Measurements from ENCODE around the gene REEP1. TPM values are rescaled to one million over a fixed set of nuclear protein-coding genes. Genes with fewer than 3 reads are reported as not detected.

The REEP1 gene
- total and polyA plus RNA-seq, 2 of the 8 experiments (the other 6 are each of a cell fraction or from before 2014, with no cell fraction given), result 0.74 to 1.5 TPM

DNA sequence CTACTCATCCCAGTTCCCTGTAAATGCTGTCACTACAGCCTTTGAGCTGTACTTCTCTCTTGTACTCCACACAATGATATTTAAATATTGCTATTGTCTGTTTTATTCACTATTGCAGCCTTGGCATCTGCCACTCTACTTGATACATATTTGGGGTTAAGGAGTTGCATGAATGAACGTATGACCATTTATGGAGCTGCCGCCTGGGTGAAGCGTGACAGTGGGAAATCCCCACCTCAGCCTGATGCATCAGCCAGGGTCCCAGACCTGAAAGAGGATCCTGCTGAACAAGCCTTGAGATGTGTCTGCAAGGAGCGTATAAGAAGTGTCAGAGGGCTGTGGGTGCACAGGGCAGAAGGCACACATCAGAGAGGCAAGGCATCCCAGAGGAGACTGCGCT is 99.1 kb downstream of the REEP1 start:
- no peak overlapping the region for H3K56ac ChIP-seq (replicated peaks; ENCODE audit: insufficient read length, low read depth, low read length)
- H3K9me3 ChIP-seq (ENCODE audit: insufficient read depth in 2 of 2, low read depth in 1 of 2, low read length in 1 of 2), result no peaks in the 10 kb centered on the region
- POLR2A ChIA-PET (ENCODE audit: partially characterized antibody), result no interaction called here
- H3K36me3 ChIP-seq (ENCODE audit: control insufficient read depth in 2 of 4, insufficient read depth in 4 of 4, low read length in 3 of 4), result no peaks in the 10 kb centered on the region
- H3K79me1 ChIP-seq (ENCODE audit: low read depth, low read length), result no peaks in the 10 kb centered on the region
- no peak overlapping the region for H3K27ac ChIP-seq (ENCODE audit: low read depth, low read length)
- H2BK20ac ChIP-seq (ENCODE audit: low read length), result no peak overlapping the region
- CTCF ChIA-PET (ENCODE audit: partially characterized antibody), result interaction anchor here (1.4 kb wide), 1 partner anchor 13 kb away, joined by 3 read pairs; no protein-coding TSS in a partner anchor
- no peak overlapping the region for H2AFZ ChIP-seq (ENCODE audit: low read length)
- H3K23ac ChIP-seq (ENCODE audit: insufficient read length), result no peak overlapping the region
- WGBS, 2 experiments (ENCODE audit: extremely low coverage in 1 of 2, insufficient coverage in 1 of 2, insufficient read length in 1 of 2, insufficient replicate concordance in 2 of 2, low coverage in 1 of 2, low lambda C conversion rate in 2 of 2, missing lambda C conversion rate in 1 of 2), result 95% methylated on average over 5 of the region's 5 CpGs; no CpG with 5 or more reads in 1 of the 2 experiments
- H3K18ac ChIP-seq (ENCODE audit: extremely low read depth, low read length), result no peak overlapping the region
- no peak overlapping the region for H2BK15ac ChIP-seq (ENCODE audit: low read length)
- H4K91ac ChIP-seq (replicated peaks; ENCODE audit: insufficient read length, low read length), result no peak overlapping the region
- H2BK120ac ChIP-seq (replicated peaks; ENCODE audit: low read depth, low read length), result no peak overlapping the region
- H2BK12ac ChIP-seq (ENCODE audit: low read depth, low read length), result no peak overlapping the region
- no peak overlapping the region for H2BK5ac ChIP-seq (ENCODE audit: low read depth, low read length)
- H3K4me1 ChIP-seq (replicated peaks in 1 of 4; ENCODE audit: control insufficient read depth in 3 of 4, insufficient read depth in 4 of 4, low read length in 3 of 4), result no peaks in the 10 kb centered on the region; a peak in 1 of 7 replicates
- DNase-seq (ENCODE audit: low read depth in 1 of 2, low spot score in 2 of 2), result no peak
- no peaks in the 10 kb centered on the region for H4K20me1 ChIP-seq (replicated peaks in 1 of 2; ENCODE audit: control insufficient read depth in 1 of 2, insufficient read depth in 2 of 2, low read length in 2 of 2)
- H3K4ac ChIP-seq (replicated peaks; ENCODE audit: insufficient read length, low read depth, low read length), result no peak overlapping the region
- H3K9ac ChIP-seq (replicated peaks in 1 of 4; ENCODE audit: extremely low read depth in 1 of 4, low read depth in 3 of 4, low read length in 3 of 4), result no peak overlapping the region
- H2AK5ac ChIP-seq (ENCODE audit: low read depth, low read length), result no peak overlapping the region
- no peaks in the 10 kb centered on the region for H3K23me2 ChIP-seq (ENCODE audit: low read depth, low read length)
- H3K4me2 ChIP-seq (ENCODE audit: insufficient read depth in 1 of 2, low read depth in 2 of 2, low read length in 2 of 2), result no peak overlapping the region
- H4K8ac ChIP-seq (ENCODE audit: extremely low read depth, insufficient read depth, low read length), result no peak overlapping the region
- no peak for FAIRE-seq
- no peaks in the 10 kb centered on the region for H3K79me2 ChIP-seq (ENCODE audit: control insufficient read depth in 1 of 2, insufficient read depth in 2 of 2, low read length in 2 of 2)
- no peaks in the 10 kb centered on the region for H3K27me3 ChIP-seq (replicated peaks in 1 of 4; ENCODE audit: control insufficient read depth in 3 of 4, extremely low read depth in 1 of 4, insufficient read depth in 3 of 4, low read length in 3 of 4)
- no peak overlapping the region for H3K14ac ChIP-seq (ENCODE audit: insufficient read length)
- no peak overlapping the region for H3K4me3 ChIP-seq (ENCODE audit: extremely low read depth in 1 of 4, insufficient read depth in 2 of 4, low read depth in 3 of 4, low read length in 4 of 4)
- no peak overlapping the region for H4K5ac ChIP-seq (ENCODE audit: insufficient read length, low read depth, low read length)
- TF ChIP-seq SRF (IDR thresholded peaks at IDR 0.05; ENCODE audit: low read depth, low read length) (no peak), TAF7 (optimal IDR thresholded peaks at IDR 0.05; ENCODE audit: borderline replicate concordance, low read depth, low read length) (no peak), SAP30 (IDR thresholded peaks at IDR 0.05; ENCODE audit: insufficient read depth, insufficient replicate concordance, low read length) (no peak), CEBPB (IDR thresholded peaks at IDR 0.05; ENCODE audit: low read depth, low read length) (no peak), TBP (IDR thresholded peaks at IDR 0.05; ENCODE audit: low read depth, low read length) (no peak), RXRA (IDR thresholded peaks at IDR 0.05; ENCODE audit: insufficient read depth, low read depth, low read length) (no peak), TCF12 (IDR thresholded peaks at IDR 0.05; ENCODE audit: low read depth, low read length) (no peak)
- TF ChIP-seq, protein P1, sequence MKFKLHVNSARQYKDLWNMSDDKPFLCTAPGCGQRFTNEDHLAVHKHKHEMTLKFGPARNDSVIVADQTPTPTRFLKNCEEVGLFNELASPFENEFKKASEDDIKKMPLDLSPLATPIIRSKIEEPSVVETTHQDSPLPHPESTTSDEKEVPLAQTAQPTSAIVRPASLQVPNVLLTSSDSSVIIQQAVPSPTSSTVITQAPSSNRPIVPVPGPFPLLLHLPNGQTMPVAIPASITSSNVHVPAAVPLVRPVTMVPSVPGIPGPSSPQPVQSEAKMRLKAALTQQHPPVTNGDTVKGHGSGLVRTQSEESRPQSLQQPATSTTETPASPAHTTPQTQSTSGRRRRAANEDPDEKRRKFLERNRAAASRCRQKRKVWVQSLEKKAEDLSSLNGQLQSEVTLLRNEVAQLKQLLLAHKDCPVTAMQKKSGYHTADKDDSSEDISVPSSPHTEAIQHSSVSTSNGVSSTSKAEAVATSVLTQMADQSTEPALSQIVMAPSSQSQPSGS (IDR thresholded peaks at IDR 0.05; ENCODE audit: low read length), result no peak
- TF ChIP-seq, protein P2, sequence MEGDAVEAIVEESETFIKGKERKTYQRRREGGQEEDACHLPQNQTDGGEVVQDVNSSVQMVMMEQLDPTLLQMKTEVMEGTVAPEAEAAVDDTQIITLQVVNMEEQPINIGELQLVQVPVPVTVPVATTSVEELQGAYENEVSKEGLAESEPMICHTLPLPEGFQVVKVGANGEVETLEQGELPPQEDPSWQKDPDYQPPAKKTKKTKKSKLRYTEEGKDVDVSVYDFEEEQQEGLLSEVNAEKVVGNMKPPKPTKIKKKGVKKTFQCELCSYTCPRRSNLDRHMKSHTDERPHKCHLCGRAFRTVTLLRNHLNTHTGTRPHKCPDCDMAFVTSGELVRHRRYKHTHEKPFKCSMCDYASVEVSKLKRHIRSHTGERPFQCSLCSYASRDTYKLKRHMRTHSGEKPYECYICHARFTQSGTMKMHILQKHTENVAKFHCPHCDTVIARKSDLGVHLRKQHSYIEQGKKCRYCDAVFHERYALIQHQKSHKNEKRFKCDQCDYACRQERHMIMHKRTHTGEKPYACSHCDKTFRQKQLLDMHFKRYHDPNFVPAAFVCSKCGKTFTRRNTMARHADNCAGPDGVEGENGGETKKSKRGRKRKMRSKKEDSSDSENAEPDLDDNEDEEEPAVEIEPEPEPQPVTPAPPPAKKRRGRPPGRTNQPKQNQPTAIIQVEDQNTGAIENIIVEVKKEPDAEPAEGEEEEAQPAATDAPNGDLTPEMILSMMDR (IDR thresholded peaks at IDR 0.05; ENCODE audit: control extremely low read depth in 1 of 3, insufficient read depth in 1 of 3, low read depth in 1 of 3, low read length in 3 of 3), result no peak

All from H1 (cell line).